ENCODE data around the gene ZGPAT.

The ZGPAT gene

GRCh38 chr20:63692436-63693082 is 15.3 kb upstream of the ZGPAT start:
- no peak for DNase-seq (ENCODE audit: low spot score)

- DNase-seq (ENCODE audit: low spot score) = no peak
Measured at GRCh38 chr20:63693083-63693732, 14.6 kb upstream of the ZGPAT start.

DNA sequence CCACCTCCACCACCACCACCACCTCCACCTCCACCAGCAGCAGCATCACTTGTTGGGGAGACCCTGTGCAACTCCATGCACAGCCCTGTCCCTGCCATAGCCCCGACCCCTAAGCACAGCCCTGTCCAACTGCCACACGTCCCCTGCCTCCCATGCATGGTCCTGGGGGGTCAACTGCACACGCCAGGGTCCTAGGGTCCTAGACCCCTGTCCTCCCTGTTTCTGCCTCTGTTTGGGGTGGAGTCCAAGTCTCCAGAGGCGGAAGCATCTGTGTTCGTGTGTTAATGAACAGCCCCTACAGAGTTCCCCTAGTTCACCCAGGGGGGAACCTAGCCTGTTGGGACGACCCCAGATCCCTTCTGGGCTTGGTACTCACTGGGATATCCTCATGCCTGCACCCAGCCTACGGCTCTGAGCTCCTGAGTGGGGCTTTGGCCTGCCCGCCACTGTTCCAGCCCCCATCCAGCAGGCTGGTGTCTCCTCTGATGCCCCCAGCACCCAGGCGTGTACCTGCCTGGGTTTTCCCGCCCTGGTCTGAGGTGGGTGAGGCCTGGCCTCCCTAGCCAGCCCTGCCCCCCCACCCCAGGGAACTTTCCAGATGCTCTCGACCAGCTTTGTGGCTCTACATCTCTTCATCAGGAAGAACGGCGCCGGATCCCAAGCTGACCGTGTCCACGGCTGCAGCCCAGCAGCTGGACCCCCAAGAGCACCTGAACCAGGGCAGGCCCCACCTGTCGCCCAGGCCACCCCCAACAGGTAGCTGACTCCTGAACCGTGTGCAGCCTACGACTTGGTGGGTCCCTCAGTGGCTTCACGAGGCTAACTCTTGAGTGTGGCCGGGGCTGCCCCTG is 13.9 kb upstream of the ZGPAT start:
- no peak for DNase-seq (ENCODE audit: low spot score)

- no peak for DNase-seq (ENCODE audit: low spot score)
Measured at GRCh38 chr20:63694584-63695423, 13.0 kb upstream of the ZGPAT start.

- DNase-seq (ENCODE audit: low spot score) = no peak
Measured at GRCh38 chr20:63695424-63696305, 12.2 kb upstream of the ZGPAT start.

DNA sequence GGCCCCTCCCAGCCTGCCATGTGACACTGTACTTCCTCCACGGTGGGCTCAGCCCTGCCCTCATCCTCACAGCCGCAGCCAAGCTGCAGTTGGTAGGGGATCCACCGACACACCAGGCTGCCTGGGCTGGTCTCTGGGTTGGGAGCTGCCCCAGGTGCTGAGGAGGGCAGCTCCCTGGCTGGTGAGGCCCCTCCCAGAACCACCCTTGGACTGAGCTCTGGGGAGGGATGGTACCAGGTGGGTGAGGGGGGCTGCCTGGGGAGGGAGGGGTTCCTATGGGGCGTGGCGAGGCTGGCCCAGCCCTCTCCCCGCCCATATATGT is 11.6 kb upstream of the ZGPAT start:
- DNase-seq (ENCODE audit: low spot score) = no peak

DNA sequence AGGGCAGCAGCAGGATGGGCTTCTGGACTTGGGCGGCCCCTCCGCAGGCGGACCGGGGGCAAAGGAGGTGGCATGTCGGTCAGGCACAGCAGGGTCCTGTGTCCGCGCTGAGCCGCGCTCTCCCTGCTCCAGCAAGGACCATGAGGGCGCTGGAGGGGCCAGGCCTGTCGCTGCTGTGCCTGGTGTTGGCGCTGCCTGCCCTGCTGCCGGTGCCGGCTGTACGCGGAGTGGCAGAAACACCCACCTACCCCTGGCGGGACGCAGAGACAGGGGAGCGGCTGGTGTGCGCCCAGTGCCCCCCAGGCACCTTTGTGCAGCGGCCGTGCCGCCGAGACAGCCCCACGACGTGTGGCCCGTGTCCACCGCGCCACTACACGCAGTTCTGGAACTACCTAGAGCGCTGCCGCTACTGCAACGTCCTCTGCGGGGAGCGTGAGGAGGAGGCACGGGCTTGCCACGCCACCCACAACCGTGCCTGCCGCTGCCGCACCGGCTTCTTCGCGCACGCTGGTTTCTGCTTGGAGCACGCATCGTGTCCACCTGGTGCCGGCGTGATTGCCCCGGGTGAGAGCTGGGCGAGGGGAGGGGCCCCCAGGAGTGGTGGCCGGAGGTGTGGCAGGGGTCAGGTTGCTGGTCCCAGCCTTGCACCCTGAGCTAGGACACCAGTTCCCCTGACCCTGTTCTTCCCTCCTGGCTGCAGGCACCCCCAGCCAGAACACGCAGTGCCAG is 11.0 kb upstream of the ZGPAT start, which contains the start of gene TNFRSF6B:
TNFRSF6B (plus strand) TSS at position 25 of the 729 bp plus-strand sequence; CDS start at position 141, 116 bp downstream.
- DNase-seq (ENCODE audit: low spot score) = no peak

DNA sequence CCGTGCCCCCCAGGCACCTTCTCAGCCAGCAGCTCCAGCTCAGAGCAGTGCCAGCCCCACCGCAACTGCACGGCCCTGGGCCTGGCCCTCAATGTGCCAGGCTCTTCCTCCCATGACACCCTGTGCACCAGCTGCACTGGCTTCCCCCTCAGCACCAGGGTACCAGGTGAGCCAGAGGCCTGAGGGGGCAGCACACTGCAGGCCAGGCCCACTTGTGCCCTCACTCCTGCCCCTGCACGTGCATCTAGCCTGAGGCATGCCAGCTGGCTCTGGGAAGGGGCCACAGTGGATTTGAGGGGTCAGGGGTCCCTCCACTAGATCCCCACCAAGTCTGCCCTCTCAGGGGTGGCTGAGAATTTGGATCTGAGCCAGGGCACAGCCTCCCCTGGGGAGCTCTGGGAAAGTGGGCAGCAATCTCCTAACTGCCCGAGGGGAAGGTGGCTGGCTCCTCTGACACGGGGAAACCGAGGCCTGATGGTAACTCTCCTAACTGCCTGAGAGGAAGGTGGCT is 10.4 kb upstream of the ZGPAT start:
- DNase-seq (ENCODE audit: low spot score) = no peak

DNA sequence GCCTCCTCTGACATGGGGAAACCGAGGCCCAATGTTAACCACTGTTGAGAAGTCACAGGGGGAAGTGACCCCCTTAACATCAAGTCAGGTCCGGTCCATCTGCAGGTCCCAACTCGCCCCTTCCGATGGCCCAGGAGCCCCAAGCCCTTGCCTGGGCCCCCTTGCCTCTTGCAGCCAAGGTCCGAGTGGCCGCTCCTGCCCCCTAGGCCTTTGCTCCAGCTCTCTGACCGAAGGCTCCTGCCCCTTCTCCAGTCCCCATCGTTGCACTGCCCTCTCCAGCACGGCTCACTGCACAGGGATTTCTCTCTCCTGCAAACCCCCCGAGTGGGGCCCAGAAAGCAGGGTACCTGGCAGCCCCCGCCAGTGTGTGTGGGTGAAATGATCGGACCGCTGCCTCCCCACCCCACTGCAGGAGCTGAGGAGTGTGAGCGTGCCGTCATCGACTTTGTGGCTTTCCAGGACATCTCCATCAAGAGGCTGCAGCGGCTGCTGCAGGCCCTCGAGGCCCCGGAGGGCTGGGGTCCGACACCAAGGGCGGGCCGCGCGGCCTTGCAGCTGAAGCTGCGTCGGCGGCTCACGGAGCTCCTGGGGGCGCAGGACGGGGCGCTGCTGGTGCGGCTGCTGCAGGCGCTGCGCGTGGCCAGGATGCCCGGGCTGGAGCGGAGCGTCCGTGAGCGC is 9.8 kb upstream of the ZGPAT start:
- DNase-seq (ENCODE audit: low spot score) = no peak

DNA sequence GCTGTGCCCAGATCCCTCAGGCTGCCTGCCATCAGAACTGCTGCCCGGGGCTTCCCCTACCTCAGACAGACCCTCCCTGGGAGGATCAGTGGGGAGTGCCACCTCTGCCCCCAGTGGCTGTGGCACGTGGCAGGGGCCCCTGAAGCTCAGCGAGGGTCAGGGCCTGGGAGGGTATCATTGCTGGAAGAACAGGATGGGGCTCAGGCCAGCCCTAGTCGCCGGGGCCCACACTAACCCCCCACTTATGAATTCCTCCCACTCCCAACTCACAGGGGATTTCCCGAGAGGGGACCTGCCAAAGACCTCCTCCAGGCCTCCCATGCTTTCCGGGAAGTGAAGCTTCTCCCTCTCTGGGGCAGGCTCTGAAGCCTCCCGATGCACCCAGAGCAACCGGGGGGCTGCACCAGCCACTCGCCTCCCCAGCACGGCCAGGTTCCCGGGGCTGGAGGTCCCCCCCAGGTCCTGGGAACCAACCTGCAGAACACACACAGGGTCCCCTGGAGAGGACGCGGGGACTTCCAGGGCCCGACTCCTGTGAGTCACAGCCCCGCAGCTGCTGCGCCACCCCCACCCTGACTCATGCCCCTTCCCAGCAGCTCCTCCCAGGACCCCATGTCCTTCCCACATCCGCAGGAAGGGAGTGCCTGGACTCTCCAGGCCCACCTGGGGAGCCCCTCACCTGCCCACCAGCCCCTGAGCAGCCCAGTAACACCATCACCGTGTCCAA is 8.9 kb upstream of the ZGPAT start:
- no peak for DNase-seq (ENCODE audit: low spot score)

GRCh38 chr20:63699466-63700198 is 8.2 kb upstream of the ZGPAT start:
- no peak for DNase-seq (ENCODE audit: low spot score)

- DNase-seq (ENCODE audit: low spot score) = no peak
Measured at GRCh38 chr20:63700199-63701050, 7.4 kb upstream of the ZGPAT start.

DNA sequence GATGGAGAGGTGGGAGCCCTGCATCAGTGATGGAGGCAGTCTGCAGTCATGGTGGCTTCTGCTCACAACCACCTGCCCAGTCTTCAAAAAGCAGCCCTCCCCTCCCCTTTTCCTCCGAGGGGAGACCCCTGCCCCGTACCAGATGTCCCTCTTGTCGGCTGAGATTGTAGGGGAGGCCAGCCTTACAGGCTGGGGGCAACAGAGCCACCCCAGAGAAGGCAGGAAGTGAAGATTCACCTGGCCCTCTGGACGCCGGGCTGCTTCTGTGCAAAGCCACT is 6.8 kb upstream of the ZGPAT start:
- no peak for DNase-seq (ENCODE audit: low spot score)

GRCh38 chr20:63701329-63702035 is 6.4 kb upstream of the ZGPAT start:
- no peak for DNase-seq (ENCODE audit: low spot score)

GRCh38 chr20:63702036-63702665 is 5.7 kb upstream of the ZGPAT start:
- no peak for DNase-seq (ENCODE audit: low spot score)

GRCh38 chr20:63702751-63703470 is 4.9 kb upstream of the ZGPAT start:
- DNase-seq (ENCODE audit: low spot score) = no peak

All from LoVo (cell line).